Mammary epithelial cell (primary cell): ENCODE data around the gene RGN.

Experiments
- EZH2 ChIP-seq: IDR thresholded peaks from 2 replicates; pipeline ENCODE4 v1.6.1; 2012; ENCODE audit warnings: low read length, inconsistent platforms, borderline replicate concordance
- TF ChIP-seq, protein P1 (sequence below), 2 donors: IDR thresholded peaks in 1 of 2; conservative IDR thresholded peaks in 1 of 2; 2 replicates each; pipeline ENCODE4 v1.5.1; 2011 to 2012; ENCODE audit warnings: inconsistent platforms in 2 of 2, low read length in 2 of 2, mild to moderate bottlenecking in 2 of 2, control low read depth in 1 of 2, low read depth in 1 of 2; ENCODE audit not compliant: insufficient read depth in 1 of 2; ENCODE audit errors: extremely low read depth in 1 of 2

DNA sequence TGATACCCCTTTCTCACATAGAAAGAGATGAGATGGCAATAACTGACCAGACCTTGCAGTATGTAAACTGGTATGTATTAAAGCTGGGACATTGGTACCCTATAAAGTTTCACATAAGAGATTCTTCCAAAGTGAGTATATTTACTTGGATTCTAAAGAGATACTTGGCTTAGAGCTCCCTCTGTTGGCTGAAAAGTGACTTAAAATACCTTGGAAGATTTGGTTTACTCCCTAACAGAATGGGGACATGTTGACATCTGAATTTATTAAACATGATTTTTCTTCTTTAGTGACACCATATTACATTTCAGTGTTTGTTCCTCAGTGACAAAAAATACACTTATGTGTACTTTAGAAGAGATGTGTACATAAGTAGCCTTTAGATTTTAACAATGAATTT is 47.9 kb upstream of the RGN start:
- TF ChIP-seq, protein P1, sequence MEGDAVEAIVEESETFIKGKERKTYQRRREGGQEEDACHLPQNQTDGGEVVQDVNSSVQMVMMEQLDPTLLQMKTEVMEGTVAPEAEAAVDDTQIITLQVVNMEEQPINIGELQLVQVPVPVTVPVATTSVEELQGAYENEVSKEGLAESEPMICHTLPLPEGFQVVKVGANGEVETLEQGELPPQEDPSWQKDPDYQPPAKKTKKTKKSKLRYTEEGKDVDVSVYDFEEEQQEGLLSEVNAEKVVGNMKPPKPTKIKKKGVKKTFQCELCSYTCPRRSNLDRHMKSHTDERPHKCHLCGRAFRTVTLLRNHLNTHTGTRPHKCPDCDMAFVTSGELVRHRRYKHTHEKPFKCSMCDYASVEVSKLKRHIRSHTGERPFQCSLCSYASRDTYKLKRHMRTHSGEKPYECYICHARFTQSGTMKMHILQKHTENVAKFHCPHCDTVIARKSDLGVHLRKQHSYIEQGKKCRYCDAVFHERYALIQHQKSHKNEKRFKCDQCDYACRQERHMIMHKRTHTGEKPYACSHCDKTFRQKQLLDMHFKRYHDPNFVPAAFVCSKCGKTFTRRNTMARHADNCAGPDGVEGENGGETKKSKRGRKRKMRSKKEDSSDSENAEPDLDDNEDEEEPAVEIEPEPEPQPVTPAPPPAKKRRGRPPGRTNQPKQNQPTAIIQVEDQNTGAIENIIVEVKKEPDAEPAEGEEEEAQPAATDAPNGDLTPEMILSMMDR (conservative IDR thresholded peaks at IDR 0.05 in 1 of 2, IDR thresholded peaks at IDR 0.05 in 1 of 2; ENCODE audit: extremely low read depth in 1 of 2, insufficient read depth in 1 of 2, low read depth in 1 of 2, low read length in 2 of 2): peak; percentile 63 to 68
- no peak for TF ChIP-seq EZH2
